ENCODE measurements around the gene ZNF385B. TPM values are rescaled to one million over a fixed set of nuclear protein-coding genes. Genes with fewer than 3 reads are reported as not detected.
A peak's percentile ranks its signal among the peaks of the same experiment; 100 is the strongest.

The ZNF385B gene
- total RNA-seq, 4 donors from 2014 or later = 2.2 to 5.0 (median 4.0) TPM

DNA sequence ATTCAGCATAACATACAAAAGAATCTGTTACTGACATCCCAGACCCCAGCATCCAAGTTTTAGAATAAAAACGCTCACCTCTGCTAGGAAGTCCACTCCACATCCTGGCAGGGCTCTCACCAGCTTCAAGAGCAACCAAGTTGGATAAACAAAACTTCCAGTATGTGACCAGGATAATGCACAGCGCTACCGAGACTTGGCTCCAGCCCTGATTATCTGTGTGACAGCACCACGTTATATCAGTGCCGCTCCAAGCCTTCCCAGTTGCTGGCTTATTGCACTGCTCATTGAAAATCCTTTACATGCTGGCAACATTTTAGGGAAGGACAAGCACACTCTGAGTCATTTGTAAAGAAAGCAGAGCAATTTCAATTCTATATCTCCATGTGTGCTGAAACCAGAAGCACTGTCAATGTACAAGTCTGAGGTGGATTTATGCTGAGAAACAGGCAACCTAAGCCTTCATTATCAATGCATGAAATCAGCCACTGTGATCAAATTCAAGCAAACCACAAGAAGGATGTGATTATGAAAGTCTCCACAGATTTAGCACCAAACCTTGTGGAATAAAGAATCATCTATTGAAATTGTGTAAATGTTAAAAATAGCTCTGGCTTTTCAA, 115.7 kb downstream of the ZNF385B start:
- peaks cover 0 to 38% (median 18%) of the 10 kb centered on the region in 4 donors for H3K4me1 ChIP-seq
- intact Hi-C loops (cut with DNase I) = no loop called here
- H3K27me3 ChIP-seq = no peaks in the 10 kb centered on the region
- no peak for DNase-seq (ENCODE audit: extremely low spot score)
- 44% methylated on average over 5 of the region's 5 CpGs for WGBS
- TF ChIP-seq POLR2A (IDR thresholded peaks at IDR 0.05; ENCODE audit: low read depth) (no peak), POLR2AphosphoS5 (IDR thresholded peaks at IDR 0.05) (no peak), EP300 (IDR thresholded peaks at IDR 0.05) (no peak)
- TF ChIP-seq, protein P1, sequence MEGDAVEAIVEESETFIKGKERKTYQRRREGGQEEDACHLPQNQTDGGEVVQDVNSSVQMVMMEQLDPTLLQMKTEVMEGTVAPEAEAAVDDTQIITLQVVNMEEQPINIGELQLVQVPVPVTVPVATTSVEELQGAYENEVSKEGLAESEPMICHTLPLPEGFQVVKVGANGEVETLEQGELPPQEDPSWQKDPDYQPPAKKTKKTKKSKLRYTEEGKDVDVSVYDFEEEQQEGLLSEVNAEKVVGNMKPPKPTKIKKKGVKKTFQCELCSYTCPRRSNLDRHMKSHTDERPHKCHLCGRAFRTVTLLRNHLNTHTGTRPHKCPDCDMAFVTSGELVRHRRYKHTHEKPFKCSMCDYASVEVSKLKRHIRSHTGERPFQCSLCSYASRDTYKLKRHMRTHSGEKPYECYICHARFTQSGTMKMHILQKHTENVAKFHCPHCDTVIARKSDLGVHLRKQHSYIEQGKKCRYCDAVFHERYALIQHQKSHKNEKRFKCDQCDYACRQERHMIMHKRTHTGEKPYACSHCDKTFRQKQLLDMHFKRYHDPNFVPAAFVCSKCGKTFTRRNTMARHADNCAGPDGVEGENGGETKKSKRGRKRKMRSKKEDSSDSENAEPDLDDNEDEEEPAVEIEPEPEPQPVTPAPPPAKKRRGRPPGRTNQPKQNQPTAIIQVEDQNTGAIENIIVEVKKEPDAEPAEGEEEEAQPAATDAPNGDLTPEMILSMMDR (IDR thresholded peaks at IDR 0.05) = no peak
- H3K36me3 ChIP-seq = no peaks in the 10 kb centered on the region
- H3K4me3 ChIP-seq = no peak overlapping the region
- no peak overlapping the region for H3K27ac ChIP-seq (replicated peaks in 1 of 4)
- no peaks in the 10 kb centered on the region for H3K9me3 ChIP-seq

DNA sequence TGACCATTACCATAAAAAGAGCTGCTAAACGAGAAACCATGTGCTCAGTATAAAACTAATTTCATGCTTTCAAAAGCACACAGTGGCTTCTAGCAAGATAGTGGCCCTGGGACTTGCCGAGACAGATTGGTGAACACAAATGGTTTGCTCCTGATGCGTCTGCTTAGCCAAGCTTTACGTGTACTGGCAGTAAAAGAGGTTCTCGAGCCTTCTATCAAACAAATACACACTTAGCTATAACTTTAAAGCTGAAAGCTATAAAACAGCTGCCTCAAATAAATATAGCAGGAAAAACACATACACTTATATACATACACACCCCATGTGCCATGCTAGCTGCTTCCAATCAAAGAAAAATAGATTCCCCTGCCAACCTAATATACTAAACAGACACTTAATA, 117.0 kb downstream of the ZNF385B start:
- no peak overlapping the region for H3K27ac ChIP-seq (replicated peaks in 1 of 4)
- intact Hi-C loops (cut with DNase I) = no loop called here
- TF ChIP-seq, protein P1 (IDR thresholded peaks at IDR 0.05) = no peak
- no peak for TF ChIP-seq POLR2A (IDR thresholded peaks at IDR 0.05; ENCODE audit: low read depth)
- TF ChIP-seq EP300 (IDR thresholded peaks at IDR 0.05) = no peak
- TF ChIP-seq POLR2AphosphoS5 (IDR thresholded peaks at IDR 0.05) = no peak
- DNase-seq (ENCODE audit: extremely low spot score) = no peak
- H3K4me3 ChIP-seq = no peak overlapping the region
- H3K36me3 ChIP-seq = no peaks in the 10 kb centered on the region
- no peaks in the 10 kb centered on the region for H3K9me3 ChIP-seq
- WGBS = 85% methylated on average over 5 of the region's 5 CpGs
- no peaks in the 10 kb centered on the region for H3K27me3 ChIP-seq
- peaks cover 0 to 43% (median 17%) of the 10 kb centered on the region in 4 donors for H3K4me1 ChIP-seq

DNA sequence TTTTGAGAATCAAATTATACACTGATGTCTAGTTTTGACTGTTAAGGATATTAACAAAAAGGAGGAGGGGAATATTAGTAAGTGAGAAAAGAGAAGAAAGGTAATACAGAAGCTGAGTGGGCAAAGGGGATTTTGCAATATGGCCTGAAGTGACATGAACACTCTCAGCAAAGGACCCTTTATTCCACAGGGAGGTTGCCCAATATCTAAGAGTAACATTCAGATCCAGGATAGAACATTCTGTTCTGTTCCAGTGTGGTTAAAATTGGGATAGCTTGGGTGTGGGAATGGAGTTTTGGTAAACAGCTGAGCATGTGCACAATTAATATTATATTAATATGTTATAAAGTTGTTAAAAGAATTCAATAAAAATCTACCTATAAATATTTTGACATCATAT, 120.1 kb downstream of the ZNF385B start:
- Histone ChIP-seq H3K36me3 (no peaks in the 10 kb centered on the region), H3K4me3 (no peak overlapping the region), H3K4me1 (peaks cover 0 to 38% (median 16%) of the 10 kb centered on the region in 4 donors), H3K27ac (replicated peaks in 1 of 4) (peak overlapping the region in 3 of 4 donors; percentile 8 to 48 (median 17)), H3K27me3 (no peaks in the 10 kb centered on the region), H3K9me3 (no peaks in the 10 kb centered on the region)
- intact Hi-C loops (cut with DNase I) = no loop called here
- TF ChIP-seq, protein P1 (IDR thresholded peaks at IDR 0.05) = no peak
- peak; percentile 86 for TF ChIP-seq EP300 (IDR thresholded peaks at IDR 0.05)
- no peak for TF ChIP-seq POLR2A (IDR thresholded peaks at IDR 0.05; ENCODE audit: low read depth)
- TF ChIP-seq POLR2AphosphoS5 (IDR thresholded peaks at IDR 0.05) = peak; percentile 16 to 79
- no peak for DNase-seq (ENCODE audit: extremely low spot score)

DNA sequence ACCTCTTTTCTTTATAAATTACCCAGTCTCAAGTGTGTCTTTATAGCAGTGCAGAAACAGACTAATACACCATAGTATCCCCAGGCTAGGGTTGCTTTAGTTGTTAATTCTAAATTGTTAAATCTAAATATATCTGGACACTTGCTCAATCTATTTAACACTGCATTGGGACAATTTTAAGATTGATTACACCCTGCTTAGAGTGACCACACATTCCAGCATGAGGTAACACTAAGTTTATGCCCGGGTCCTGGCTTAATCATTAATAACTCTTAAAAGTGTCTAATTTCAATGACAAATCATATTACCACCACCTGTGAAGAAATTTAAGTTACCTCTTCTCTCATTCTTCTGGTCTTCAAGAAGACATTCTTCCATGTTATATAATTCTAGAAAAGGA, 131.4 kb downstream of the ZNF385B start:
- Histone ChIP-seq H3K9me3 (no peaks in the 10 kb centered on the region), H3K4me3 (no peak overlapping the region), H3K4me1 (no peaks in the 10 kb centered on the region), H3K27me3 (no peaks in the 10 kb centered on the region), H3K27ac (replicated peaks in 1 of 4) (no peak overlapping the region), H3K36me3 (no peaks in the 10 kb centered on the region)
- intact Hi-C loops (cut with DNase I) = no loop called here
- no peak for TF ChIP-seq POLR2A (IDR thresholded peaks at IDR 0.05; ENCODE audit: low read depth)
- TF ChIP-seq, protein P1 (IDR thresholded peaks at IDR 0.05) = no peak
- no peak for TF ChIP-seq EP300 (IDR thresholded peaks at IDR 0.05)
- TF ChIP-seq POLR2AphosphoS5 (IDR thresholded peaks at IDR 0.05) = no peak
- 69% methylated on average over 1 of the region's 1 CpG for WGBS
- DNase-seq (ENCODE audit: extremely low spot score) = no peak

Data from esophagus muscularis mucosa (tissue), 4 donors.